ENCODE measurements around the gene OTOGL.

OTOGL gene

DNA sequence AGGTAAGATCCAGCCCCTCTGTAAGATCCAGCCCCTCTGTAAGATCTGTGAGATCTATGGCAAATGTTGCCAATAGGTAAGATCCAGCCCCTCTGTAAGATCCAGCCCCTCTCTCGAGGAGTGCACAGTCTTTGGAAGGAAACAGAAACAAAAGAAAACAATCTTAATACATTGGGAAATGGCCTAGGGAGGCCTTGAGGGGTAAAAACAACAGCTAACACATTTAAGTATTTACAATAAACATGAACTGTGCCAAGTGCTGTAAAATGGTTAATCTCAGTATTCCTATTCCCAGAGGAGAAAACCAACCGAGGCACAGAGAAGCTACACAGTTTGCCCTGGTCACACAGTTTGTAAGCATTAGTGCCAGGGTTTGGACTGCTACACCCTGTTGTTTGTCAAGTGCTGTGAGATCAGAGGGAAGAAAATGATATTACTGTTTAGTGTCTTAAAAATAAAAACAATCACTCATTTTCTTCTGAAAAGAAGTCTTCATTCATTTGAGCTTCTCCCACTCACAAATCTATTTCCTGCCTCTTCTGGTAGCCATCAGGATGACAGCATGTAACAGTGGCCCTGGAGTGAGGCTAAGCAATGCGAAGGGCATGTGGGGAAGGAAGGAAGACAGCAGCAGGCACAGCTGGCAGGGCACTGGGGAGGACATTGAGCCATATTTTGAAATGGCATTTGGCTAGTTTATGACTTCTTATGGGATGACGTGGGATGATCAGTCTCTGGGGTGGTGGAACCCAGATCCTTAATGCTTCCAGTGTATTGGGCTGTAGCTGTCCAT is 226.0 kb downstream of the OTOGL start:
- in situ Hi-C loops (cut with MboI; ENCODE audit: low sequenced_read_pairs) = no loop called here

GRCh38 chr12:80332827-80333226 is 233.5 kb downstream of the OTOGL start:
- in situ Hi-C loops (cut with MboI; ENCODE audit: low sequenced_read_pairs) = no loop called here

DNA sequence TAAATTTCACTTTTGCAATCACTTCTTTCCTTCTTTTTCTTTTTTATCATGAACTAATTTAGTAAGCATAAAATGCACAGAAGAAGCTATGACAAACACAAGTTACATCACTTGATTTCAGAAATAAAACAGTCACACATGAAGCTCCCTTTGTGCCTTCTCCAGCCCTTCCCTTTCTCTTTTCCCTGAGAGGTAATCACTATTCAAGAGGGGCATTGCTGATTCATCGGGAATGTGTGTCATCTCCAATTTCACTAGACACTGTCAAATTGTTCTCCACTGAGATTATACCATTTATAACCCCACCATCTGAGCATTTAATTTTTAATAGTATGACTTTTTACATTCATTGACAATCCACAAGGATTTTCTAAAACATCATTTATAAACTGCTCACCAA is 253.1 kb downstream of the OTOGL start:
- in situ Hi-C loops (cut with MboI; ENCODE audit: low sequenced_read_pairs) = no loop called here

DNA sequence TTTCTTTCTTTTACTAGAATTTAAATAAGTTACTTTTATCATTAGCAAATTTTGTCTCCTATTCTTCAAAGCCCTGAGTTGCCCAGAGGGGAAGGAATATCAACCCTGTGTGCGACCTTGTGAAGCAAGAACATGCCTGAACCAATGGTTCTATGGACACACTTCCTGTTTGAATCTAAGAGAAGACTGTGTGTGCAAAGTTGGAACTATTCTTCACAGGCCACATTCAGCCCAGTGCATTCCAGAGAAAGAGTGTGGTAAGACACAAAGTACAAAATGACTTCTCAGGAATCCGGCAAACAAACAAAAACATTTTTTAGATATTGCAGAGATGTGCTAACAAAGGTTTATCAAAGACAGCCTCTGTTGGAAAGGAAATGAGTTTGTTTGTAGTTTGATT is 253.9 kb downstream of the OTOGL start:
- in situ Hi-C loops (cut with MboI; ENCODE audit: low sequenced_read_pairs) = no loop called here

GRCh38 chr12:80356097-80356496 is 256.8 kb downstream of the OTOGL start:
- in situ Hi-C loops (cut with MboI; ENCODE audit: low sequenced_read_pairs) = no loop called here

GRCh38 chr12:80359703-80360102 is 260.4 kb downstream of the OTOGL start:
- in situ Hi-C loops (cut with MboI; ENCODE audit: low sequenced_read_pairs) = no loop called here

DNA sequence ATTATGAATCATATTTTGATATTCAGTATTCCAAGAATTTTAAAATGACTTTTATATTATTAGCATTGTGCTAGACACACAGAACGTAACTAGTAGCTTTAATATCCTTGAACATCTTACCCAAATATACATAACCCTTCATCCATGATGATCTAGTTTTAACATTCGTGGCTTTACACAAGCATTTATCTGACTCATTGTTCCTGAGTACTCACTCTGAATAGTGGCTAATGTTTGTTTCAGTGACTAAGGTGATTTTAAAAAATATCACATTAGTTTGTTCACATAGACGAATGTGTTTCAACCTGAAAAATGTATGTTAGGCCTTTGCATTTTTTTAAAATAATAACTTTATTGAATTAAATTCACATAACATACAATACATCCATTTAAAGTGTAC is 264.7 kb downstream of the OTOGL start:
- in situ Hi-C loops (cut with MboI; ENCODE audit: low sequenced_read_pairs) = no loop called here

DNA sequence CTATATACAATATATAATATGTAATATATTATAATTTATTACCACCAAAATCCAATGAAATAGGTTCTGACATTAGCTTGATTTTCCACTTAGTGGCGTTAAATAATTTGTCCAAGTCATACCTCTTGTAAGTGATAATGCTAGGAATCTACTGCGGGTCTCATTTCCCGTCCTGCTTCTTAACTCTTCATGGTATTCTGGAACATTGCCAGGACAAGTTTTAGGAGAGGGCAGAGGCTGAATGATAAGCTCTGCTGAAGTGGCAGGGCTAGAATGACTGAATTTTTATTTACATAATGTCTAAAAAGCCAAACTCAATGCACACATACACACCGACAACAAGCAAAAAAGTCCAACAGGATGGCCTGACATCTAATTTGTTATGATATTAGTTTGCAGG is 274.3 kb downstream of the OTOGL start:
- in situ Hi-C loops (cut with MboI; ENCODE audit: low sequenced_read_pairs) = no loop called here

DNA sequence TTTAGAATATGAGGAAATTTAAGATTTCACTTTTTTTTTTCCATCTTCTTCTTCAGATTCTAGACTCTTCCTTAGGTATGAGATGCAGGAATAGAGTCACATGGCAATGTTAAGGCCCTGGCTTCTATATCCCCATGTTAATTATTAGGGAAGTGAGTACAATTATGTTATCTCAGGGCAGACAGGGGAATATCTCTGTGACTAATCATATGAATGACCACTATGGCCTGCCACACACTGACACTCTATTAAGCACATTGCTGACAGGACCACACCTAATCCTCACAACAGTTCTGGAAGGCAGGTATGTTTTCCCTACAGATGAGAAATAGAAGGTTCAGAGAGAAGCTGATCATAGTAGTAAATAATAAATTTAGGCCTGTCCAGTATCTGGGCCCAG is 275.3 kb downstream of the OTOGL start:
- in situ Hi-C loops (cut with MboI; ENCODE audit: low sequenced_read_pairs) = no loop called here

- in situ Hi-C loops (cut with MboI; ENCODE audit: low sequenced_read_pairs) = no loop called here
These were observed 277.9 kb downstream of the OTOGL start for GRCh38 chr12:80377140-80377794.

- in situ Hi-C loops (cut with MboI; ENCODE audit: low sequenced_read_pairs) = no loop called here
These were observed 281.8 kb downstream of the OTOGL start for GRCh38 chr12:80381121-80381520.

GRCh38 chr12:80382254-80382653 is 282.9 kb downstream of the OTOGL start:
- in situ Hi-C loops (cut with MboI; ENCODE audit: low sequenced_read_pairs) = no loop called here

- in situ Hi-C loops (cut with MboI; ENCODE audit: low sequenced_read_pairs) = no loop called here
These were observed 301.2 kb downstream of the OTOGL start for GRCh38 chr12:80400571-80400991.

DNA sequence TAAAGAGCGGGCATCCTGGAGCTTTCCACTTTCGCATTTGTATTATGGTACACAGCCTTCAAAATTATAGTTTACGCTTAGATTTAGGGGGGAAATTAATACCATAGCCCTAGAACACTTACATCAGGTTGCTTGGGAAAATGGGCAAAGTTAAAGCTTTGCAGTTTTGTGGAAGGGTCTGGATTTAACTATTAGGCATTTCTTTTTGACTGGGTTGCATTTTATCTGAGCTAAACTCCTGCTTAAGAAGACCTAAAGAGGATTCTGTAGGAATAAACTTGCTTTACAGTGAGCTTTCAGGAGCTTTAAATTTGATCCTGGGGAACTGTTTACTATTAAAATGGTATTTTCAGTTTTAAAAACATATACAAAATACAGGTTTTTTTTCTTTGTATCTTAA is 301.9 kb downstream of the OTOGL start:
- in situ Hi-C loops (cut with MboI; ENCODE audit: low sequenced_read_pairs) = no loop called here

DNA sequence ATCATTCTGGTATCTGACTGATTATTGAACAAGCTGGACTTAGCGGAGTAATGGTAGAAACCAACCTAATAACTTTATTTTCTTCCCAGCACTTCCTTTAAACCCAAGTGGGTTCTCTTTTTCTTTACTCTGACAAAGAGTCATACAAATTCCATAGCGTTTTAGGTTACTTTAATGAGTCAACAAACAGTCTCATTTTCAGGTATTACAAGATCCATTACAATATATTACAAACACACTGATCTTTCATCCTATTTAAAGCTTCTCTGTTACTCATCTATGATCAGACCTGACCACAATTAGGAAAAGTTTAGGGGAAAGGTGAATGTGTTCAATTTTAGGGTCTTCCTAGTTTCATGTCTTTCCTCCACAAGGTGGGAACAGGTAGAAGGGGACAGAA is 305.3 kb downstream of the OTOGL start:
- in situ Hi-C loops (cut with MboI; ENCODE audit: low sequenced_read_pairs) = no loop called here

DNA sequence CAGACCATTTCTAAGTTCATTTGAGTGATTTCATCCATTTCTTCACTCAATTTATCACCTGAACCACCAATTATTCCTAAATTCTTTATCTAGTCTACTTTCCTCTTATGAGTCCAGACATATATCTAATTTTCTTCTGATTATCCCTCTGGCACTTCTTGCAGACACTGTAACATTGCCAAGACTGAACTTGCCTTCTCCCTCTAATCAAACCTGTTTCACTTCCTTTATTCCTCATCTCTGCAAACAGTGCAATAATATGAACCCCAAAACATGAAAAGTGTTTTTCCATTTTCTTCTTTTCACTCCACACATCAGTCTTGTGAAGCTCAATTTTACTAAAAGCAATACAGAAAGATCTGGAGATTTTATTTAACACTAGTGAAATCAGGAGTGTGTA is 306.9 kb downstream of the OTOGL start:
- in situ Hi-C loops (cut with MboI; ENCODE audit: low sequenced_read_pairs) = no loop called here

GRCh38 chr12:80411787-80412186 is 312.4 kb downstream of the OTOGL start:
- in situ Hi-C loops (cut with MboI; ENCODE audit: low sequenced_read_pairs) = no loop called here

- in situ Hi-C loops (cut with MboI; ENCODE audit: low sequenced_read_pairs) = no loop called here
These were observed 313.1 kb downstream of the OTOGL start for GRCh38 chr12:80412343-80412953.

DNA sequence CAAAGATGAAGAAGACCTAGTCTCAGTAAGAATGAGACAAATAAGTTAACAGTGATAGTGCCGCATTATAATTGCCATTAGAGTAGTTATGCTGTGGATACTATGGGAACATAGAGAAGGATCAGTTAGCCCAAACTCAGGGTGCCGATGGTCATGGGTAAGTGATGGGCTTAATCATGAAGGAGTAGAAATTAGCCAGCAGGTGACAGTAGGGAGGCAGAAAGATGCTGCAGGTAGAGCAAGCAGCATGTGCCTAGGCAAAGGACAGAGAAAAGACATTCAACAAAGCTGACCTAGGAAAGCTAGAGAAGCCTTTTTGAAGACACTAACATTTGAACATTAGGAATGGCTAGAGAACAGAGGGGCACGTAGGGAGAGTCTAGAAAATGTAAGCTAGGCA is 314.1 kb downstream of the OTOGL start:
- in situ Hi-C loops (cut with MboI; ENCODE audit: low sequenced_read_pairs) = no loop called here

- in situ Hi-C loops (cut with MboI; ENCODE audit: low sequenced_read_pairs) = no loop called here
These were observed 316.1 kb downstream of the OTOGL start for GRCh38 chr12:80415466-80415865.

GRCh38 chr12:80419644-80420043 is 320.3 kb downstream of the OTOGL start:
- in situ Hi-C loops (cut with MboI; ENCODE audit: low sequenced_read_pairs) = no loop called here

- in situ Hi-C loops (cut with MboI; ENCODE audit: low sequenced_read_pairs) = no loop called here
These were observed 320.7 kb downstream of the OTOGL start for GRCh38 chr12:80420075-80420474.
